Activated CD4-positive, alpha-beta T cell treated with anti-CD3 and anti-CD28 coated beads, Interleukin-2, amount 50 U/mL, for 4 hours (primary cell): ENCODE data around the gene XIST.
A peak's percentile ranks its signal among the peaks of the same experiment; 100 is the strongest.
"Not testable (repeated sequence)": the region's sequence is repeated elsewhere in the genome, so short reads cannot be mapped to it uniquely, and the experiment has no call there.

Experiments used
- DNase-seq, 2 experiments: peaks; one replicate each; pipeline ENCODE4 v3.0.0-alpha.2; 2020

Gene XIST

GRCh38 chrX:73852467-73852866, at the start of gene XIST:
XIST (minus strand) TSS chrX:73852714.
- DNase-seq, result no peak

- DNase-seq, result not testable (repeated sequence)
These were observed 45.8 kb upstream of the XIST start for GRCh38 chrX:73898315-73898714.

GRCh38 chrX:73892515-73893090, 40.1 kb upstream of the XIST start:
- DNase-seq, result not testable (repeated sequence)

DNA sequence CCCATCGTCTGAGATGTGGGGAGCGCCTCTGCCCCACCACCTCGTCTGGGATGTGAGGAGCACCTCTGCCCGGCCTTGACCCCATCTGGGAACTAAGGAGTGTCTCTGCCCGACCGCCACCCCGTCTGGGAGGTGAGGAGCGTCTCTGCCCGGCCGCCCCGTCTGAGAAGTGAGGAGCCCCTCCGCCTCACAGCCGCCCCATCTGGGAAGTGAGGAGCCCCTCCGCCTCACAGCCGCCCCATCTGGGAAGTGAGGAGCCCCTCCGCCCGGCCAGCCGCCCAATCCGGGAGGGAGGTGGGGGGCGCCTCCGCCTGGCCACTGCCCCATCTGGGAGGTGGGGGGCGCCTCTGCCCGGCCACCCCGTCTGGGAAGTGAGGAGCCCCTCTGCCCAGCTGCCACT, 29.7 kb upstream of the XIST start:
- not testable (repeated sequence) for DNase-seq

DNA sequence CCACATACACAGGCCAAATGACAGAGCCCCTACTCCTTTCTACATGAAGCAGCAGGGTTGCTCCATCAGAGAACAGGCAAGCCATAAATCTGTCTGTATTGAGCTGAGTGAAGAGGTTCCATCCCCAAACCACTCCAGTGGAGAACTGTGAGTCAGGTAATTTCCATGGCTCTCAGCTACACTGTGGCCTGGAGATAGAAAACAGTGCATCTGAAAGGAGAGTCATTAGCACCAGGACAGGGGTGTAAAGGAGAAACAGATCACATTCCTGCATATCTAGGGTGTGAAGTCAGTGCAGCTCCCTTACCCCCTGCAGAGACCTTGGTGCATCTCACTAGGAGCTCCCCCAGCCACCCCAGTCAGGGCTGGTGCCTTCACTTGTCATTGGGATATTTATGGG, 25.2 kb upstream of the XIST start:
- no peak for DNase-seq

- DNase-seq, result no peak
These were observed 24.4 kb upstream of the XIST start for GRCh38 chrX:73876911-73877310.

GRCh38 chrX:73868916-73869315, 16.4 kb upstream of the XIST start:
- no peak for DNase-seq

DNA sequence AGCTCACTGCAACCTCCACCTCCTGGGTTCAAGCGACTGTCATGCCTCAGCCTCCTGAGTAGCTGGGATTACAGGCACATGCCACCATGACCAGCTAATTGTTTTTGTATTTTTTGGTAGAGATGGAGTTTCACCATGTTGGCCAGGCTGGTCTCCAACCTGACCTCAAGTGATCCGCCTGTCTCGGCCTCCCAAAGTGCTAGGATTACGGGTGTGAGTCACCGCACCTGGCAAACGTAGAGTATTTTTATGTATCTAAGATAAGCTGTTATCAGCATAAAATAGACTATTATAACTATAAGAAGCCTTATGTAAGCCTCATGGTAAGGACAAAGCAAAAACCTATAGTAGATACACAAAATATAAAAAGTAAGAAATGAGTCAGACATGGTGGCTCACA, 14.6 kb upstream of the XIST start:
- DNase-seq, result no peak

DNA sequence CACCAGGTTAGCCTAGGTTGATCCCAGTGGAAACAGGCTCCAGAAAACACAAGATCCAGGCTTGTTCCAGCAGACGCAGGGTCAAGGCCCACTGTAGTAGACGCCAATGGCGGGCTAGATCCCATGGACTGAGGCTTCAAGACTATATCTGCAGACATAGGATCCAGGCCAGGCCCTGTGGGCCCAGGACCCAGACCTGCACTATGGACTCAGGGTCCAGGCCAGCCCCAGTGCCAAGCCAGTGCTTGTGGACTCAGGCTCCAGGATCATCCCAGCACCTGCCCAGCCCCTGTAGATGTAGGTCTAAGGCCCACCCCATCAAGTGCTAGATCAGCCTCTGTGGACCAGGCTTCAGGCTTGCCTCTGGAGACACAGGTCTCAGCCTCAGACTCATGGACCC, 11.3 kb upstream of the XIST start:
- no peak for DNase-seq

DNA sequence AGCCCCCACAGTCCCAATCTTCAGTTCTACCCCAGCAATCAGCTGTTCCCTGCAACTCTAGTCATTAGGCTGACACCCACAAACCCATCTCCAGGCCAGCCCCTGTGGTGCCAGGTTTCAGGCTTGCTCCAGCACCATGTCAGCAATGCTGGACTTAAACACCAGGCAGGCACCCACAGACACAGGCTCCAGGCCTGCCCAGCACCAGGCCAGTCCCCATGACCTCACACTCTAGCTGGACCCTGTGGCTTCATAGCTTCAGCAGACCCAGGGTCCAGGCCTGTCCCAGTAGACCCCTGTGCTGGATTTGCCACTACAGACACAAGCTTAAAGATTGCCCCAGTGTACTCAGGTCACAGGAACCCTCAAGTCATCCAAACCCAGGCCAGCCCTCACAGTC, 10.8 kb upstream of the XIST start:
- no peak for DNase-seq

- DNase-seq, result no peak
These were observed 7.1 kb upstream of the XIST start for GRCh38 chrX:73859622-73860021.

DNA sequence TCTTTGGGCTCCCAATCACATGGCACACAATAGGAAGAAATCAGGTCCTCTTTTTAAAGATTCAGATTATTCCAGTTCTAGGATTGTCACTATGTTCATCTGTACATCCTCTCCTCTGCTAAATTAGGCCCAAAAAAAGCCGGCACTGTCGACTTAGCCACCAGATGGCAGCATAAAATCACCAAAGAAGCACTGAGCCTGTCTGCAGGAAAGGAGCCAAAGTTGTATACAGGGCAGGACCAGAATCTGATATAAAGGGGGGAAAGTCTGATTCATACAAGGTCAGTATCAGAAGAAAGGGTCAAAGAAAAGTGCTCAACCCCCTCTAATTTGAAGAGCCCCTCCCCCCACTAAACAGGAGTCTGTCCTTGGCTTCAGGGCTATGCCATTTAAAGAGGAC, 3.0 kb upstream of the XIST start:
- DNase-seq, result peak; percentile 46 to 47

DNA sequence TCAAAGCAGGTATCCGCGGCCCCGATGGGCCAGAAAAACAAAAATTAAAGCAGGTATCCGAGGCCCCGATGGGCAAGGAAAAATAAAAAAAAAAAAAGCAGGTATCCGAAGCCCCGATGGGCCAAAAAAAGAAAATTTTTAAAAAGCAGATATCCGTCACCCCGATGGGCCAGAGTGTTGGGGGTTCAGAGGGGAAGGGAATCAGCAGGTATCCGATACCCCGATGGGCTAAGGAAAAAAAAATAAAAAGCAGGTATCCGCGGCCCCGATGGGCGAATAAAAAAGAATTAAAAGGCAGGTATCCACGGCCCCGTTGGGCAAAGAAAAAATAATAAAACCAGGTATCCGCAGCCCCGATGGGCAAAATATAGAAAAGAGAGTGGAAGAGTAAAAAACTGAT, 492 bp downstream of the XIST start:
- no peak for DNase-seq

- DNase-seq, result no peak
These were observed 1.2 kb downstream of the XIST start for GRCh38 chrX:73851014-73852009.

- DNase-seq, result no peak
These were observed 2.1 kb downstream of the XIST start for GRCh38 chrX:73850124-73851013.

- DNase-seq, result no peak
These were observed 3.4 kb downstream of the XIST start for GRCh38 chrX:73849073-73849472.

- DNase-seq, result no peak
These were observed 4.5 kb downstream of the XIST start for GRCh38 chrX:73847991-73848390.

GRCh38 chrX:73847100-73847499, 5.4 kb downstream of the XIST start:
- DNase-seq, result no peak

GRCh38 chrX:73842541-73843234, 9.8 kb downstream of the XIST start:
- no peak for DNase-seq

DNA sequence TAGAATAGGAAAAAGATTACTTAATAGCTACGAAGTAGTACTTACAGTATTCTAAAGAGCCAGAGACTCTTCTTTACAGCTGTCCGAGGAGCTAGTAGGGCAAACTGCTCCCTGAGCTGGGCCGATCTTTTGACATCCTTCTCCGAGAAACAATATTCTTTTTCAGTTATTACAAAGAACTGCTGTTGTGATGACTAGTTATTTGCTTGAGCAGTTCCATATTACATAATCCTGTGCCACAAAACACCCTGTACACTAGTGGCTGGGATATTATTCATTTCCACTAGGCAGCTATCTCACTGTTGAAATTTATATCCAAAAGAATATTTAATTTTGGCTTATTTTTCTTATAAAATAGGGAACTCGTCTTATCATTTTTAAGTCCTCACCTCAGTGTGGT, 11.2 kb downstream of the XIST start:
- no peak for DNase-seq

DNA sequence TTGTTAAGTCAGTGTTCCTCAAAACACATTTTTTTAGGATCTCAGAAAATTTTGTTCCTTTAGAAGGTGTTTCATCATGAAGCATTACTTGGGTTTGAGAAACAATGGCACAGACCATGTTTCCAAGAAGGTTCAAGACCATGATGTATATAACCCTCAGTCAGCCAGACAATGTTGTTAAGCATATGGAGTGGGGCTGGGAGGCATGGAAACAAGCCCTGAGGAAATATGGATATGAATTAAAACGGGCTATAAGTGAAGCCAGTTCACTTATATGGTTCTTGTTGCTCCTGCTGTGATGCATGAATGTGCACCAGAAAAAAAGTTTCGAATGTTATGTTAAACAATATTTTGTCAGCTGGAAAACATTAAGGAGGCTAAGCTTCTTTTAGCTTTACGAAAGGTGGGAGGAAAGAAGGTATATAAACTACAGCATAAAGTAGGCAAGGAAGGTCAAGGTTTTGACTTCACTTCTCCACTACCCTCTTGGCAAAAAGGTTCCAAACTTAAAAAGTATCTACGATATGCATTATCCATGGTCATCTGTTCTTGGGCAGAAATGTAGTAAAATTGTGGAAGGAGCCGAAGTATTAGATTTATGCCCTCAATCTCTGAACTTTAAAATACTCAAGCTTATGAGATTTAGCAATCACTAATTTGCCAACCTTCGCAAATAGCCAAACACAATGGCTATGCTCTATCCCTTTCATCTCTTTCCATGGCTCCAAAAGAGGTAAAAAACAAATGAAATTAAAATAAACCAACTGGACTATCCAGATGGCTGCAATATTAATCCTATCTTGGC, 12.2 kb downstream of the XIST start:
- no peak for DNase-seq

DNA sequence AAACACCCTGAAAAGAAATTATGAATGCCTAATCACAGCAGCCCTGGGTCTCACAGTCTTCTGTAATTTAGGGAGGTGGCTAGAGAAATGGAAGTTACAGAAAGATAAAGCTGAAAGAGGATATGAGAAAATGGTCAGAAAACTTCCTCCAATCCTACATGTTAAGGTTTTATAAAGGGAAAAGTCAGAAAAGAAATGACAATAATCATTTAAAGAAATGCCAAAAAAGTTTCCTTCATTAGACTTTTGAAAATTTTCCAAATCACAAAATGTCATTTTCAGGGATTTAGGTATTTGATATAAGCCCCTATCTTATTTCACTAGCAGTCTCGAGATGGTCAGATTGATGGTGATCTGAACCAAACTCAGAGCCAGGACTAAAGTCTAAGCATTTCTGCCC, 13.4 kb downstream of the XIST start:
- DNase-seq, result no peak
